Retinal pigment epithelial cell (primary cell): ENCODE data around the gene KMT2B.

ENCODE experiments used
- DNase-seq: peaks from one replicate; pipeline ENCODE4 v3.0.0-alpha.2; 2010; ENCODE audit warnings: low read depth
- H3K4me3 ChIP-seq: 2 replicates; pipeline ENCODE4 v1.5.1; 2011; ENCODE audit warnings: mild to moderate bottlenecking, low read length, control low read depth, moderate library complexity
- CTCF ChIP-seq: conservative IDR thresholded peaks from 2 replicates; pipeline ENCODE4 v1.5.1; 2011; ENCODE audit warnings: low read depth, low read length, control low read depth, inconsistent platforms

KMT2B gene

DNA sequence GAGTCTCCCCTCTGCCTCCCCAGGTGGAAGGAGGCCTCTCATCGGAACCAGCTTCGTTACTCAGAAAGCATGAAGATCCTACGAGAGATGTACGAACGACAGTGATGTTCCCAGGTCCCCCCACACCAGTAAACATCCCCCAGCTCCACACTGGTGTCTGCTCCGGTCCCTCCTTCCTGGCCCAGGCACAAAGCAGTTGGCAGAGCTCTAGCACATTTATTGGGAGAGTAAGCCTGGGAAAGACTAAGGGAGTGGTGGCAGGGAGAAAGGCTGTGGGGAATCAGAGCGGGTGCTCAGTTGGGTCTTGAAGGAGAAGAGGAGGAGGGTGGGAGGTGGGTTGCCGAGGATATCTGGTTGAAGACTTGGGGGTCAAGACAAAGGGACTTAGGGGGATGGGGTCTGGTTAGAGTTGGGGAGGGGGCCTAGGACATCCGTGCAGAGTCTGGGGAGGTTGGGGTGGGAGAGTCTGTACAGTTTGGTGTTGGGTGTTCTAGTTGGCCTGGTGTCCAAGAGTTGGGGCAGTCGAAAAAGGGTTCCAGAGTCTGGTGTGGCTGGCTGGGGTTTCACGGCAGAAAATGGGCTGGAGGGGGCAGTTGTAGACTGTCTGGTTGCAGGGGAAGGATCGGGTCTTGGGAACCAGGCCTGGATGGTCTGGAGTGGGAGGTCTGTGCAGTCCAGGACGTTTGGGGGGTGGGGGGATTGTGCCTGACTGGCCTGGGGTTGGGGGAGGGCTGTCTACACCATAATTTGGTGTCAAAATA is 36.7 kb downstream of the KMT2B start:
- TF ChIP-seq CTCF: no peak
- DNase-seq: no peak
- H3K4me3 ChIP-seq: no peak overlapping the region

- H3K4me3 ChIP-seq: no peak overlapping the region
- no peak for DNase-seq
- TF ChIP-seq CTCF: no peak
These were observed 37.3 kb downstream of the KMT2B start for GRCh38 chr19:35755131-35755549.

DNA sequence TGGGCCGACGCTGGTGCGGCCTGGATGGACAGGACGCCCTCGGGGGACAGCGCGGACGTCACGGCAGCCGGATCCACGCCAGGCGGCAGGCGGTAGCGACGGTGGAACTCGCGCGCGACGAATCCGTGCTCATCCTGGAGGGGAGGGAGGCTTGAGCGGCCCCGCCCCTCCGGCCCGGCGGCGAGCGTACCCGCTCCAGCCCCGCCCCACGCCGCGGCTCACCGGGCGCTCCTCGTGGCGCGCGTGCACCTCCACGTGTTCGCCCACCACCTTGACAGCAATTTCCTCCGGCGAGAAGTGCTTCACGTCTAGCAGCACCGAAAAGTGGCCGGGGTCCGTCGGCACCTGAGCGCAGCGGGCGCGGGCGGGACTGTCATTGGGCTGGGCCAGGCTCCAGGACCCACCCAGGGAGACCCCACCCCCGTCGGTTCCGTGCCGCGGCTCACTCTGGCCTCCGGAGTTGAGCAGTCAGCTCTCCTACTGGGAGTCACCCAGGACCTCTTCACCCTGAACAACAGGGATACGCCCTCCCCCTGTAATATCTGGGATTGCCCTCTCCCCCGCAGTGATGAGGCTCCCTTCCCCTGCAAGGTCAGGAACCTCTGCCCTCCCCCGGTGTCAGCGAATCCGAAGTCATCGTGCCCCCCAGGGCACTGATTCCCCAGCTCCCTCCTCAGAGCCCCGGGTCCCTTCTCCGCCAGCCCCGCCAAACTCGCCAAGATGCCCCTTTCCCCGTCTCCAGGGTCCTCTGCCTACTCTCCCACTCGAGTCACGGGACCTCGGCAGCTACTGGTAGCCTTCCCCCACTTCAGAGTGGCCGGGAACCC is 38.0 kb downstream of the KMT2B start:
- no peak for DNase-seq
- TF ChIP-seq CTCF: no peak
- peak overlapping the region; percentile 83 for H3K4me3 ChIP-seq

DNA sequence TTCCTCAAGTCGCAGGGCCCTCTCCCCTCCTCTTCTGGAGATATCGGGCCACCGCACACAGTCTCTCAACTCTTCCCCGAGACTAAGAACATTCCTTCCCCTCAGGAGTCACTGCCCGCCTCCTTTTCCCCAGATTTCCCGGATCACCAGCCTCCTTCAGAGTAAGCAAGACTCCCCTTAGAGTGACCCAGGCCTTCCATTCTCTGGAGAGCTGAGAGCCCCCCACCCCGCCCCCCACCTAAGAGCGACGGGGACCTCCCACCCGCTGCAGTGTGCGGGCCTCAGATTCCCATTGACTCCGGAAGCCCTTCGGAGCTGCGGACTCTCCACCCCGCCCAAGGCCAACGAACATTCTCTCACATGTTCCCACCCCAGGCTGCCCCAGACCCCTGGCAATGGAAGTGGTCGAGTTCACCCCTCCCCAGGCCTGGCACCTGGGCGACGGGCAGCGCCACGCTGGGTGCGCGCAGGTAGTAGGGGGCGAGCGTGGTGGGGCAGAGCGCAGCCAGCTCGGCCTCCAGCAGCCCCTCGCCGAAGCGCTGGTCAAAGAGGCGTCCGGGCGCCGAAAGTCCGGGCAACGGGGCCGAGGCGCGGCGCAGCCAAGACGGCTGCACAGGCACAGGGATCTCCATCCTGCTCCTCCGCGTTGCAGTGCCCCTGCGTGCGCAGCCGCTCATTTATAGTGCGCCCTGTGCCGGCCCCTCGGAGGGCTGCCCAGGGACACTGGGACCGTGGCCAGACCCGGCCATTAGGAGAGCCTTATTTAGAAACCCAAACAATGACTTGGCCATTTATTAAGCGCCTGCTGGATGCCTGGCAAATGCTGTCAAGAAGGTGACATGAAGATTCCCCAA is 38.8 kb downstream of the KMT2B start, which contains the start of gene HSPB6:
Gene HSPB6, minus strand, starts transcription at position 653 of the 854 bp plus-strand sequence. Its CDS starts 21 bp downstream, at position 632.
- no peak for TF ChIP-seq CTCF
- H3K4me3 ChIP-seq: peak within 1 kb of the TSS; percentile 83
- DNase-seq: no peak

GRCh38 chr19:35757231-35757748 is 39.5 kb downstream of the KMT2B start:
- H3K4me3 ChIP-seq: peak overlapping the region; percentile 83
- peak; percentile 12 for TF ChIP-seq CTCF
- peak; percentile 78 for DNase-seq

GRCh38 chr19:35757749-35758608 is 40.2 kb downstream of the KMT2B start, which contains the start of gene PROSER3:
TSS of gene PROSER3 (plus strand) at chr19:35758176. CDS start at chr19:35758216, 40 bp downstream.
- TF ChIP-seq CTCF: no peak
- DNase-seq: peak; percentile 99
- H3K4me3 ChIP-seq: peak within 1 kb of the TSS; percentile 83
